GM19239 (cell line): ENCODE data around the gene UTS2.
A peak's percentile ranks its signal among the peaks of the same experiment; 100 is the strongest.

Source experiments
- DNase-seq: peaks from one replicate; pipeline ENCODE4 v3.0.0; 2011; ENCODE audit warnings: low spot score; ENCODE audit not compliant: insufficient read length
- FAIRE-seq: peaks from 2 replicates; lab custom pipeline; 2011; peaks lifted over from hg19 to GRCh38; lab: Jason Lieb, UNC

UTS2 gene

GRCh38 chr1:7852804-7853683 is at the start of gene UTS2:
UTS2 (minus strand) TSS chr1:7853065; CDS start chr1:7853003, 62 bp downstream.
- no peak for FAIRE-seq
- DNase-seq = no peak

DNA sequence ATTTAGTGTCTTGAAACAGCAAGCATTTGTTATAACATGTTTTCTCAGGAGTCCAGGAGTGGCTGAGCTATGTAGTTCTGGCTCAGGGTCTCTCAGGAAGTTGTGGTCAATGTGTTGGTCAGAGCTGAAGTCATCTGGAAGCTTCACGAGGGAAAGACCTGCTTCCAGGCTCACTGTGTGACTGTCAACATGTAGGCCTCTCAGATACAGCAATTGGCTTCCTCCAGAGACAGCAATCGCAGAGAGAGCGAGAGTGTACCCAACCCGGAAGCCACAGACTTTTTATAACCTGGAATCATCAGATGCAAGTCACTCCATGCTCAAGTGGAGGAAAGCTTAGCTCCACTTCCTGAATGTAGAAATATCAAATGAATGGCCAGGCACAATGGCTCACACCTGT is 46.9 kb upstream of the UTS2 start:
- no peak for FAIRE-seq
- no peak for DNase-seq

DNA sequence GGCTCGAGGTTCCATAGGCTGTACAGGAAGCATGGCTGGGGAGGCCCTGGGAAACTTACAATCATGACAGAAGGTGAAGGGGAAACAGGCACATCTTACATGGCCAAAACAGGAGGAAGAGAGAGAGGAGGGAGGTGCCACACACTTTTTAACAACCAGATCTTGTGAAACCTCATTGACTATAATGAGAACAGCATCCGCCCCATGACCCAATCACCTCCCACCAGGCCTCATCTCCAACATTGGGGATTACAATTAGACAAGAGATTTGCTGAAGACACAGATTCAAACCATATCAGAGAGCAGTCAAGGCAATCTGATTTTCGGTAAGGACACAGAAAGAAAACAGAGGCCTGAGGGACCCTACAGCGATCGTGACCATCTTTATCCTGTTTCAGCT is 46.1 kb upstream of the UTS2 start:
- DNase-seq (no peak), FAIRE-seq (no peak)

DNA sequence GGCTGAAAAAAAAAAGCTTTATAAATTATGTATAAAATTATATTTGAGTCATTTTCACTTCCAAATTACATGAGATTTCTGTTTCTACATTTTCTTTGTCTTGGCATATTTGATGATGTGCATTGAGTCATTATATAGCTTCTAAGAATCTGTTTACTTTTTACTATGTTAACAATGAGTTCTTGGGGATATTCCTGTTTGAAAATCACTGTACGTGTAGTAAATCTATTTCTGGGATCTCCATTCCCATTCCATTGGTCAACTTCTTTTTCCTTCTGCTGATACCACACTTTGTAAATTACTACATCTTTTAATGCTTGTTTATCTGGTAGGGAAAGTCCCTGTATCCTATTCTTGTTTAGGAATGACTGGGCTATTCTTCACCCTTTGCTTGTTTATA is 44.1 kb upstream of the UTS2 start:
- FAIRE-seq = no peak
- no peak for DNase-seq

DNA sequence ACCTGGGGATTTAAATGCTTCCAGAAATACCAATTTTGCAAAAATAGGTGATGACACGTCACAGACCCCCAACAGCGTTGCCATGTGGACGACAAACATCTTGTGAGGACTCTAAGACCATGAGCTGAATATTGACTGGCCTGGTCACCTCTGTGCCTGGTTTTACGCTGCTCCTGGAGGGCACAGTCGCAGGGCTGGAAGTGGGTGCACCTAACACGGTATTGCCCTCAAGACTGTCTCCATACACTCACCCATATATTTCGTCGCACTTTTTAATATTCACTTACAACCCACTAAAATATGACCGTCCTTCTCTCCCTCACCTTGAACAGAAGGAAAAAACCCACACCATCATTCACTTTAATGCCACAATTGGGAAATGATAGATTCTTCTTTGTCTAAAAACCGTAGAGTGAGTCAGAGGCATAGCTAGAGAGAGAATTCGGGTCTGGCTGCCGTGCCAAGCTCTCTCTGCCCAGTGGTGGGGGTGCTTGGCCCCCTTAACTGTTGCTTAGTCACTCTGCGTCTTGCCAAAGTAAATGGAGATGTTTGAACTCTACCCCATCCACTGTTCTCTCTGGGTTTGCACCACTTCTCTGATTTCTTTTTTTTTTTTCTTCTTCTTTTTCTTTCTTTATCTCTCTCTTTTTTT is 40.8 kb upstream of the UTS2 start:
- no peak for DNase-seq
- no peak for FAIRE-seq

DNA sequence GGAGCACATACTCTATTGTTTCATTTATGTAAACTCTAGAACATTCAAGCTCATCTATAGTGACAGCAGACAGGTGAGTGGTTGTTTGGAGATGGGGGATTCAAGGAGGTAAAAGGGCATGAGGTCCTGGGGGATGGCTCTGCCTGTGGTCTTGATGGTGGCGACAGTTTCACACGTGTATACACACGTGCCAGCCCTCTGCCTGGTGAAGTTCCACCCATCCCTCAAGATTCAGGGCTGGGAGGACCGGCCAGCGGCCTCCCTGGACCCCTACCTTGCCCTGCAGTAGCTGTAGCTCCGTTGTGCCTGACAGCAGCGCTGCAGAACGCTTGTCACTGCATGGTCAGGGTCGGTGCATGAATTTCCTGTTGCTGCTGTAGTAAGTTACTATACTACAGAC is 38.9 kb upstream of the UTS2 start:
- FAIRE-seq = no peak
- no peak for DNase-seq

- FAIRE-seq = no peak
Observed at GRCh38 chr1:7890853-7891252, 38.0 kb upstream of the UTS2 start.

GRCh38 chr1:7888248-7889081 is 35.6 kb upstream of the UTS2 start:
- DNase-seq = no peak

More at GRCh38 chr1:7890853-7891252, 38.0 kb upstream of the UTS2 start:
- DNase-seq = no peak

DNA sequence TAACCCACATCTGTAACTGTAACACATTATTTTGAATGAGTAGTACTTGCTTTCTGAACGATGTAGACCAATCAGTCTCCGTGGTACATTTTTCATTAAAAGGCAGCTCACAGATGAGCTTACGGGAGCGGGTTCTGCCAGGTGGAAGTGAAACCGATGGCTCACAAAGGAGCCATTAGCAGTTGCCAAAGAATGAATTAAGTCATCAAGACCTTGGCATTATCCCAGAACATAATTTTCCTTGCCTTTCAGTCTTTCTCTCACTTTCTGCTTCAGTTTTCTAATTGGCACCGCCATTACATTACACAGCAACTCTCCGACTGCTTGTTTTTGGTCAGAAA is 33.5 kb upstream of the UTS2 start:
- FAIRE-seq (no peak), DNase-seq (no peak)

More at GRCh38 chr1:7888248-7889081, 35.6 kb upstream of the UTS2 start:
- FAIRE-seq = no peak

GRCh38 chr1:7885513-7886404 is 32.9 kb upstream of the UTS2 start:
- no peak for FAIRE-seq
- no peak for DNase-seq

- no peak for DNase-seq
- FAIRE-seq = no peak
Observed at GRCh38 chr1:7884757-7885156, 31.9 kb upstream of the UTS2 start.

- no peak for DNase-seq
Observed at GRCh38 chr1:7879228-7879627, 26.4 kb upstream of the UTS2 start.

GRCh38 chr1:7878027-7878426 is 25.2 kb upstream of the UTS2 start:
- FAIRE-seq = peak; percentile 28

More at GRCh38 chr1:7879228-7879627, 26.4 kb upstream of the UTS2 start:
- FAIRE-seq = no peak

GRCh38 chr1:7873801-7874795 is 21.2 kb upstream of the UTS2 start:
- no peak for DNase-seq
- FAIRE-seq = no peak

More at GRCh38 chr1:7878027-7878426, 25.2 kb upstream of the UTS2 start:
- no peak for DNase-seq

DNA sequence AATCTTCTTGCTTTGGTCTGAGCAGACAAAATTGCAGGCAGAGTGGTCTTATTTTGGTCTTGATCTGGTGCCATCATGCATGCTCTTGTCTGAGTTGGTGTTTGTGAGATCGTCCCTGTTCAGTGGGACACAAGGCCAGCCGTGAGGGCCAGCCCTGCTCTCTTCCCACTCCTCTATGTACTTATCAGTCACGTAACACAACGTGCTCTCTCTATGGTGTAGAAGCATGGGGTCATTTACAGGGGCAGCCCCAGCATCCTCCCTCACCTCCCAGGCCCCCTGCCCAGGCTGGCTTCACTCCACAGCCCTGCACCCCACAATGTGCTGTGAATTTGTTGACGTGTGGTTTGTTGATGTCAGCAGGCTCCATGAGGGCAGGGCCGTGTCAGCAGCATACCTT is 18.3 kb upstream of the UTS2 start:
- FAIRE-seq = no peak

DNA sequence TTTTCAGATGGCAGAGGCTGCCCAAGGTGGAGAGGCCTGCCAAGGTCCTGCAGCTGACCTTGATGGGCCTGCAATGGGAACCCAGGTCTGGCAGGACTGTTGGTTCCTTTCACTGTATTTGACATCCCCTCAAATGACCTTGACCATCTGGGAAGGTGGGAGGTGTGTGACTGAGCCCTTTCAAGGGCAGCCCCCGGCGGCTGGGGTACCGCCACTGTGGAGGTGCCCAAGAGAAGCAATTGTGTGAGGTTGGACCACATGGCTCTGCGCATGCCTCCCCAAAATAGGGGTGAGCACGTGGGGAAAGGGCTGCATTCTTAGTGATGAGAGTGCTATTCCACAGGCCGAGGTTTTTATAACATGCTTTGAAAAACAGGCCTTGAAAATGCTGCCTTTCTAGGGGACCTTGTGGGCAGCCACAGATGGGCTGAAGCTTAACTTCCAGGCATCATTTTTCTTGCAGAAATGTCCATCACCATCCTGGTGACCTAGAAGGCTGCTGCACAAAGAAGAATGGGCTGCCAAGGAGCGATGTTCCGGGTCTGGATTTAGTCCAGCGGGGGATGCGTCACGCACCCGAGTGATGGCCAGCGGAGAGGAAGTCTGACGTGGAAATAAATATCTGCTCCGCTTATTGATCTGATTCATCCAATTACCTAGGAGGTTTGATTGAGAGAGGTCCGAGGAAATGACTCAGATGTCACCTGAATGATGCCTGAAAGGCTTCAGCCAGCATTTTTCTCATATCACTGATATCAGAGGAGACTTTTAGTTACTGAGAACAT is 16.5 kb upstream of the UTS2 start:
- FAIRE-seq = no peak
- DNase-seq = no peak

More for the DNA sequence above, 18.3 kb upstream of the UTS2 start:
- DNase-seq = no peak

- DNase-seq (no peak), FAIRE-seq (no peak)
Observed at GRCh38 chr1:7868070-7868780, 15.4 kb upstream of the UTS2 start.
